Stimulated activated CD4-positive, alpha-beta T cell treated with anti-CD3 and anti-CD28 coated beads, Interleukin-1b, Interleukin-23, amount 100 ng/mL, for 24 hours (primary cell): Measurements from ENCODE around the gene KIAA0753.

ENCODE experiments used
- DNase-seq, 4 experiments: peaks; one replicate each; pipeline ENCODE4 v3.0.0-alpha.2; 2020; ENCODE audit warnings: low read depth in 4 of 4, low spot score in 1 of 4

The KIAA0753 gene

GRCh38 chr17:6642592-6642991 is 2.1 kb upstream of the KIAA0753 start:
- no peak for DNase-seq

DNA sequence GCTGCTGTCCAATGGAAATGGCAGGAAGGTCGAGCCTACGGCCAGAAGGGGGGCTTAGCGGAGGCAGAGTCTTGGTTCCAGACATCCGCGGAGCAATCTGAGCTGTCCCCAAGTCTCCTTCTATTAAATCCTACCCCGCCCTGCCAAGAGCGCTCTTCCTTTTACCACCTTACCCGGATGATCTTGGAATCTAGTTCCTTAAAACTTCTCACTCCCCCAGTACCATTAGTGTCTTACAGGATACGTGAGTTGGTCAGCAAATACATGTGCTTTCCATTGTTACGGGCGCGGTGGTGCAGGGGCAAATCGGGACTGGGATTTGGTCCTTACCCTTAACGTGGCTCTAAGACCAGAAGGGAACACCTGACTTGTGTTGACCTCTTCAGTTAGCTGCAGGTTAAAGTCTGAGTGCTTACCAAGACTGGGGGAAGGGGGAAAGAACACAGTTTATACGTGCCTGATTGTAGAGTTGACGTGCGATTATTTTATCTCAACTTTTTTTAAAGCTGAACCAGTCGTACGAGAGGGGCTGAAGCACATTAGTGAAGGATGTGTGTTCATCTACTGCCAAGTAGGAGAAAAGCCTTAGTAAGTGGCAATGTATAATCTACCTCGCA is 844 bp upstream of the KIAA0753 start:
- DNase-seq: no peak

GRCh38 chr17:6639586-6640535 is 650 bp downstream of the KIAA0753 start:
- no peak for DNase-seq

DNA sequence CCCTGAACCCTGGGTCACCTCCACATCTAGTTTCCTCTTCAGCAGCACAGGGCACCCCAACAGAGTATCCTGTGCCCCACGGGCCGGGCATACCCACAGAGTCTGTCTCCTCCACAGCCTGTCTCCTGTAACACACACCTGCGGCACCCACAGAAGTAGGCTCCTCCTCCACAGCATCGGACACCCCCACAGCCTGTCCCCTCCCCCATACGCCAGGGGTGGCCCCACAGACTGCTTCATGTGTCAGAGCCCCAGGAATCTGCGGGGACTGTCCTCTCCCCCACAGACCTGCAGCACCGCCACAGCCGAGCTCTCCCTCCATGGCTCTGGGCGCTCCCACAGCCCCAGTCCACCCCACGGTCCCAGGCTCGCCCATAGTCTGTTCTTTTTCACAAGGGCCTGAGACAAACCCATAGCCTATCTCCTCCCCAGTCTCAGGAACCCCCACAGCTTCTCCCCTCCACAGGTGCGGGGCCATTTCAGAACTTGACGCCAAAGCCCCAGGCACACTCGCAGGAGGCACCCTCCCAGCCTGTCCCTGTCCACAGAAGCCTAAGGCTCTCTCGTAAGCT is 1.4 kb downstream of the KIAA0753 start:
- DNase-seq: no peak

DNA sequence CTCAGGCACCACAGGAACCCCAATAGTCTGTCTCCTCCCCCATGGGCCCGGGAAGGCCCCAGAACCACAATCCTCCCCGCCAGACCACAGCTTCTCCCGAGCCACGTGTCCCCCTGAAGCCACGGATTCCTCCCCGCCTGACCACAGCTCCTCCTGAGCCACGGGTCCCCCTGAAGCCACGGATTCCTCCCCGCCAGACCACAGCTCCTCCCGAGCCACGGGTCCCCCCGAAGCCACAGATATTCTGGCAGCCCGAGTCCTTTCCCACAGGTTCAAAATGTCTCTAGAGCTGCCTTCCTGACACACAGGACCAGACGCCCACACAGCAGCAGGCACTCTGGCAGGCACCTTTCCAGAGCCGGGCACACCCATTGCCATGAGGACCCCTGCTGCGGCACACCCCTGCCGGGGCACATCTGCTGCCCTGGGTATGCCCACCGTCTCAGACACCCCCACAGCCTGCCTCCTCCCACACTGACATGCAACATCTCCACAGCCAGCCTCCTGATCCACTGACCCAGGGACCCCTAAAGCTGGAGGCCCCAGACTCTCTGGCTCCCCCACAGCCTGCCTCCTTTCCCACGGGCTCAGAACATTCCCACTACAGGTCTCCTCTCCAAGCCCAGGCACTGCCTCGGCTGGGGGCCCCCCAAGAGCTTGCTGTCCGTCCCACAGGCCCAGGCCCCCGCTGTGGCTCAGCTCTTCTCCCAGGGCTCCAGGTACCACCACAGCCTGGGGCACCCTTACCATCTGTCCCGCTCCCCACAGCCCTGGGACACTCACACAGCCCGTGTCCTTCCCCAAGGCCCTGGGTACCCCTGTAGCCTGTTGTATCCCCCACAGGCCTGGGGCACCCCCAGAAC is 2.2 kb downstream of the KIAA0753 start:
- DNase-seq: no peak

DNA sequence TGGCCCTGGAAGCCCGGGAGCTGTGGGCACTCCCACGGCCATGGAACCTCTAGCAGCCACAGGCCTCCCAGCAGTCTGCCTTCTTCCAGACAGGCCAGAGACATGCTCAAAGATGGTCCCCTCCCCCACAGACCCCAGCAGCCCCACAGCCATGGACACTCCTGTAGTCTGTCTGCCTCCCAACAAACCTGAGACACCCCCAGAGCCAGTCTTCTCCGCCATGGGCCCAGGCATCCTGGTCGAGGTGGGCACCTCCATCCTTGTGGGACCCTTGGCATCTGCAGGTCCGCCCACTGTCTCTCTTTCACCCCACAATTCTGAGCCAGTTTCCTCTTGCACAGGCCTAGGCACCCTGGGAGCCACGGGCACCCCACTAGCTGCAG is 3.1 kb downstream of the KIAA0753 start:
- no peak for DNase-seq

DNA sequence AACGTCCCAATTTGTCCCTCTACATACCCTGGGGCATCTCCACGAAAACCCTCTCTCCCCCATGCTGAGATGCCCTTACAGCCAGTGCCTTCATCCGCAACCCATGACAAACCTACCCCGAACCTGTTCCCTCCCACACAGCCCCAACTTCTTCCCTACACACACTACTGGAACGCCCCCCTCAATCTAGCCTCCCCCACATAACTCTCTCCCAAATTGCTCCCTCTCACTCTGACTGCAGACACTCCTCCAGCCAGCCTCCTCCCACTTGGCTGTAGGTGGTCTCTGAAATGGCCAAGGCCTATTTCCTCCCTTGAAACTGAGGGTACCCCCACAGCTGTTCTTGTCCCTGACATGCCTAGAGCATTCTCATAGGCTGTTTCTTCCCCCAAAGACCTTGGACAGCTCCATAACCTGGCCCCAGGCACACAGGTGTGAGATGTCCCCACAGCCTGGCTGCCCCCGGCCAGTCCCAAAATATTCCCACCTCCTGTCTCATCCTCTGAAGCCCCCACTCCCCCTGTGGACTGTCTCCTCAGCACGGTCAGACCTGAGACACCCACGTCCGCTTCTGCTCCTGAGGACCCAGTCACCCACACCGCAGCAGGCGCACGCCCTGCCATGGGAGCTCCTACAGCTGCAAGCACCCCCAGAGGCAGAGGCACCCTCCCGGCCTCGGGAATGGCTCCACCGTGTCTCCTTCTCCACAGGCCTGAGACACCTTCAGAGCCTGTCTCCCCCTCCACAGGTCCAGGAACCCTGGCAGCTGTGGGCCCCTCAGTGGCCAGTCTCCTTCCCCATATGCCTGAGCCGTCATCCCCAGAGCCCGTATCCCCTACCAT is 3.7 kb downstream of the KIAA0753 start:
- no peak for DNase-seq

- no peak for DNase-seq
These were observed 4.4 kb downstream of the KIAA0753 start for GRCh38 chr17:6636105-6636504.

DNA sequence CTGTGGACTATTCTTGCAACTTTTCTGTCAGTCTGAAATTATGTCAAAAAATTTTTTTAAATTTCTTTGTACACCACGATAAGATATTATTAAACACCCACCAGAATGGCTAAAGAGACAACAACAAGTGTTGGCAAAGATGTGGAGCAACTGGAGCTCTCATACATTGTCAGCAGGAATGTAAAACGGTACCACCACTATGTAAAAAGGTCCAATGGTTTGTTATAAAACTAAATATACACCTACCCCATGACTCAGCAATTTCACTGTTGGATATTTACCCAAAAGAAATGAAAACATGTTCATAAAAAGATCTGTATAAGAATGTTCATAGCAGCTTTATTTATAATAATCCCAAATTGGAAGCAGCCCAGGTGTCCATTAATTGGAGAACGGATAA is 7.2 kb downstream of the KIAA0753 start:
- DNase-seq: no peak

- DNase-seq: no peak
These were observed 8.0 kb downstream of the KIAA0753 start for GRCh38 chr17:6632530-6632929.

GRCh38 chr17:6630390-6630789 is 10.1 kb downstream of the KIAA0753 start:
- no peak for DNase-seq

- no peak for DNase-seq
These were observed 13.5 kb downstream of the KIAA0753 start for GRCh38 chr17:6627019-6627418.

DNA sequence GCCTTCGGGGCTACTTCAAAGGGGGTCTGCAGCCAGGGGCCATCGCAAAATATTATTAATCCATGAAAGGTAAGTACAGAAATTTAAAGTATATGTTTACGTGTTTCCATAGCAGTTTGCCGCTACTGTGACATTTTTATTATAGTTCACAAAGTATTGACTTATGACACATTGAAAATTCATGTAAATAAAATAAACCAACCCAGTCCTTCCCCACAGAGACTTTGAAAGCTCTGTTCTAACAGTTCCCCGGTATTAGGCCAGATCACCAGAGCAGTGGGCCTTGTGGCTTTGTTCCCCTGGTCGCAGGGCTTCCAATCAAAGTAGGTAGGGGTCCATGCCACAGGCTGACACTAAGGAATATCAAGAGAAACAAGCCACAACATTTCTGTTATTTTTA is 13.9 kb downstream of the KIAA0753 start:
- DNase-seq: no peak

- no peak for DNase-seq
These were observed 16.6 kb downstream of the KIAA0753 start for GRCh38 chr17:6623941-6624340.

- no peak for DNase-seq
These were observed 29.3 kb downstream of the KIAA0753 start for GRCh38 chr17:6611231-6611630.

- no peak for DNase-seq
These were observed 30.5 kb downstream of the KIAA0753 start for GRCh38 chr17:6610011-6610410.

DNA sequence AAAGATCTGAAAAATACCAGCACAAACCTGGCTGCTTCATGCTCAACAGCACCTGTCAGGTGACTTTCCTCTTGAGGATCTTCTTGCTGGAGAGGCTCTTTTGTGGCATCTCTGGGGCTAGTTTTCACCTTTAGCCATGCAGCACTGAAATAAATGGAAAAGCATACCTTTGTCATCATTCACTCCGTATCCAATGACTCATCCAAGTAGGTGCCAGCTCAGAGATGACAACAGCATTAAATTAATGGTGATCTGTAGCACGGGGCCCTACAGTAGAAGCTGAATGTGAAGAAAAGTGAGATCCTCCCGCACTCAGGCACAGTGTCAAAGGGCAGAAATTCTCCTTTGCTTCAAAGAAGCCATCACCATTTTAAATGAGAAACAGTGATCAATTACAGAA is 32.2 kb downstream of the KIAA0753 start:
- DNase-seq: no peak

- no peak for DNase-seq
These were observed 35.4 kb downstream of the KIAA0753 start for GRCh38 chr17:6605142-6605541.

- DNase-seq: no peak
These were observed 36.7 kb downstream of the KIAA0753 start for GRCh38 chr17:6603744-6604325.

- DNase-seq: no peak
These were observed 38.4 kb downstream of the KIAA0753 start for GRCh38 chr17:6602141-6602540.
